HepG2 (cell line): ENCODE data around the gene MYEOV.

Source experiments
- CBX2 ChIP-seq, 2 experiments: fragments of 200-600 bp in 1 of 2; sonication (generic); formaldehyde crosslinking in 1 of 2; IDR thresholded peaks; 2 replicates each; pipeline versions ENCODE4 v1.7.0 to v1.8.1; 2018 to 2022; ENCODE audit warnings: low read depth in 2 of 2, low read length in 1 of 2, mild to moderate bottlenecking in 1 of 2, missing genetic modification reagents in 1 of 2
- GTF2F1 ChIP-seq: fragments of 150-350 bp; IDR thresholded peaks from 2 replicates; pipeline ENCODE4 v1.6.1; 2014; ENCODE audit warnings: low read length
- MYC ChIP-seq: sonication (generic); formaldehyde crosslinking; IDR thresholded peaks from 2 replicates; pipeline ENCODE4 v1.9.0; 2021; ENCODE audit warnings: missing genetic modification reagents, borderline replicate concordance
- MYNN ChIP-seq: sonication (generic); formaldehyde crosslinking; IDR thresholded peaks from 2 replicates; pipeline ENCODE4 v1.4.0; 2020; ENCODE audit warnings: mild to moderate bottlenecking, low read depth, missing genetic modification reagents
- POLR2AphosphoS5 ChIP-seq: IDR thresholded peaks from 2 replicates; pipeline ENCODE4 v1.6.1; 2012; ENCODE audit warnings: low read depth, low read length
- RFX5 ChIP-seq: IDR thresholded peaks from 2 replicates; pipeline ENCODE4 v1.6.1; 2011; ENCODE audit warnings: low read depth, low read length, improper control_type of control experiment
- TCF12 ChIP-seq, 2 experiments: fragments of 450-650 bp in 1 of 2; sonication (generic) in 1 of 2; formaldehyde crosslinking in 1 of 2; IDR thresholded peaks; 2 replicates each; pipeline versions ENCODE4 v1.6.1 to v1.8.0; 2017 to 2022; ENCODE audit warnings: antibody characterized with exemption in 1 of 2, mild to moderate bottlenecking in 1 of 2, missing genetic modification reagents in 1 of 2, moderate library complexity in 1 of 2
- TEAD2 ChIP-seq: sonication (generic); formaldehyde crosslinking; IDR thresholded peaks from 2 replicates; pipeline ENCODE4 v1.9.0; 2021; ENCODE audit warnings: missing genetic modification reagents
- ZNF101 ChIP-seq: sonication (generic); formaldehyde crosslinking; IDR thresholded peaks from 2 replicates; pipeline ENCODE4 v1.4.0; 2020; ENCODE audit warnings: mild to moderate bottlenecking, low read depth, missing genetic modification reagents, borderline replicate concordance
- ZNF12 ChIP-seq: sonication (generic); formaldehyde crosslinking; IDR thresholded peaks from 2 replicates; pipeline ENCODE4 v1.5.0; 2020; ENCODE audit warnings: missing genetic modification reagents
- ZSCAN22 ChIP-seq: sonication (generic); formaldehyde crosslinking; IDR thresholded peaks from 2 replicates; pipeline ENCODE4 v1.4.0; 2020; ENCODE audit warnings: mild to moderate bottlenecking, missing genetic modification reagents
- TF ChIP-seq, protein P1 (sequence below): sonication (generic); formaldehyde crosslinking; IDR thresholded peaks from 2 replicates; pipeline ENCODE4 v1.4.0; 2020; ENCODE audit warnings: missing genetic modification reagents, mild to moderate bottlenecking, borderline replicate concordance
- TF ChIP-seq, protein P2 (sequence below): sonication (generic); formaldehyde crosslinking; IDR thresholded peaks from 2 replicates; pipeline ENCODE4 v1.4.0; 2020; ENCODE audit warnings: mild to moderate bottlenecking, missing genetic modification reagents
- TF ChIP-seq, protein P3 (sequence below): sonication (generic); formaldehyde crosslinking; IDR thresholded peaks from 2 replicates; pipeline ENCODE4 v1.5.0; 2020; ENCODE audit warnings: missing genetic modification reagents

DNA sequence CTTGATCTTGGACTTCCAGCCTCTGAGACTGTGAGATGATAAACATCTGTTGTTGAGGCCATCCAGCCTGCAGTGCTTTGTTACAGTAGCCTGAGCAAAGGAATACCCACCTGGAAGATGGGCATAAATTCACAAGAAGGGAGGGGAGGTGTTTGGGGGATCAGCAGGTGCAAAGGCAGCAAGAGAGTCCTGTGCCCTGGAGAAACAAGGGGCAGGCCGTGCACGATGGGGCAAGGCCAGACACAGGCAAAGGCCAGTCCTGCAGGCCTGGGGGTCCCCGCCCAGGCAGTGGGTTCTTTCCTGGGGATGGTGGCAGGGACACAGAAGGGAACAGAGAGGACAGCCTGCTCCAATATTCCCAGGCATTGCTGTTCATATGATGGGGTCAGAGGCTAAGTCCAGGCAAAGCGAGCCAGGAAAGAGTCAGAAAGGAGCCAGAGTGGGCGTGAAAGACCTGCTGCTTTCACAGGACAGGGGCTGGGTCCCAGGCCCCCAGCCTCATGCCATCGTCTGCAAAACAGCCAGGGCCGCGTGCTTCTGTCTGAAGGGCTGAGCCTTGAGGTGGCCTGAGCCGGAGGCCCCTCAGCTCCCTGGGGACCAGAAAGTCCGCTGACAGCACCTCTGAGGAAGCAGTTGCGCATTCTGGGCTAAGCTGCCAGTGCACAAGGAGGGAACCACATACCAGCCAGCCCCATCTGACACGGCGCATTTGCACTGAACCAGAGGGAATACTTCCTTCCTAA lies 48.8 kb downstream of the MYEOV start:
- TF ChIP-seq CBX2 (IDR thresholded peaks at IDR 0.05; ENCODE audit: low read depth, low read length) (no peak), CBX2 (CRISPR knock-in tag; IDR thresholded peaks at IDR 0.05; ENCODE audit: low read depth) (no peak), ZSCAN22 (CRISPR knock-in tag) (no peak), MYC (CRISPR knock-in tag) (no peak), ZNF12 (CRISPR knock-in tag) (no peak), GTF2F1 (no peak), MYNN (CRISPR knock-in tag) (no peak), POLR2AphosphoS5 (no peak), TEAD2 (CRISPR knock-in tag) (no peak), ZNF101 (CRISPR knock-in tag) (no peak), RFX5 (no peak), TCF12 (IDR thresholded peaks at IDR 0.05) (no peak), TCF12 (CRISPR knock-in tag; IDR thresholded peaks at IDR 0.05) (no peak)
- TF ChIP-seq, protein P1, sequence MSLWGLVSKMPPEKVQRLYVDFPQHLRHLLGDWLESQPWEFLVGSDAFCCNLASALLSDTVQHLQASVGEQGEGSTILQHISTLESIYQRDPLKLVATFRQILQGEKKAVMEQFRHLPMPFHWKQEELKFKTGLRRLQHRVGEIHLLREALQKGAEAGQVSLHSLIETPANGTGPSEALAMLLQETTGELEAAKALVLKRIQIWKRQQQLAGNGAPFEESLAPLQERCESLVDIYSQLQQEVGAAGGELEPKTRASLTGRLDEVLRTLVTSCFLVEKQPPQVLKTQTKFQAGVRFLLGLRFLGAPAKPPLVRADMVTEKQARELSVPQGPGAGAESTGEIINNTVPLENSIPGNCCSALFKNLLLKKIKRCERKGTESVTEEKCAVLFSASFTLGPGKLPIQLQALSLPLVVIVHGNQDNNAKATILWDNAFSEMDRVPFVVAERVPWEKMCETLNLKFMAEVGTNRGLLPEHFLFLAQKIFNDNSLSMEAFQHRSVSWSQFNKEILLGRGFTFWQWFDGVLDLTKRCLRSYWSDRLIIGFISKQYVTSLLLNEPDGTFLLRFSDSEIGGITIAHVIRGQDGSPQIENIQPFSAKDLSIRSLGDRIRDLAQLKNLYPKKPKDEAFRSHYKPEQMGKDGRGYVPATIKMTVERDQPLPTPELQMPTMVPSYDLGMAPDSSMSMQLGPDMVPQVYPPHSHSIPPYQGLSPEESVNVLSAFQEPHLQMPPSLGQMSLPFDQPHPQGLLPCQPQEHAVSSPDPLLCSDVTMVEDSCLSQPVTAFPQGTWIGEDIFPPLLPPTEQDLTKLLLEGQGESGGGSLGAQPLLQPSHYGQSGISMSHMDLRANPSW: no peak
- TF ChIP-seq, protein P2, sequence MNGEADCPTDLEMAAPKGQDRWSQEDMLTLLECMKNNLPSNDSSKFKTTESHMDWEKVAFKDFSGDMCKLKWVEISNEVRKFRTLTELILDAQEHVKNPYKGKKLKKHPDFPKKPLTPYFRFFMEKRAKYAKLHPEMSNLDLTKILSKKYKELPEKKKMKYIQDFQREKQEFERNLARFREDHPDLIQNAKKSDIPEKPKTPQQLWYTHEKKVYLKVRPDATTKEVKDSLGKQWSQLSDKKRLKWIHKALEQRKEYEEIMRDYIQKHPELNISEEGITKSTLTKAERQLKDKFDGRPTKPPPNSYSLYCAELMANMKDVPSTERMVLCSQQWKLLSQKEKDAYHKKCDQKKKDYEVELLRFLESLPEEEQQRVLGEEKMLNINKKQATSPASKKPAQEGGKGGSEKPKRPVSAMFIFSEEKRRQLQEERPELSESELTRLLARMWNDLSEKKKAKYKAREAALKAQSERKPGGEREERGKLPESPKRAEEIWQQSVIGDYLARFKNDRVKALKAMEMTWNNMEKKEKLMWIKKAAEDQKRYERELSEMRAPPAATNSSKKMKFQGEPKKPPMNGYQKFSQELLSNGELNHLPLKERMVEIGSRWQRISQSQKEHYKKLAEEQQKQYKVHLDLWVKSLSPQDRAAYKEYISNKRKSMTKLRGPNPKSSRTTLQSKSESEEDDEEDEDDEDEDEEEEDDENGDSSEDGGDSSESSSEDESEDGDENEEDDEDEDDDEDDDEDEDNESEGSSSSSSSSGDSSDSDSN: no peak
- TF ChIP-seq, protein P3, sequence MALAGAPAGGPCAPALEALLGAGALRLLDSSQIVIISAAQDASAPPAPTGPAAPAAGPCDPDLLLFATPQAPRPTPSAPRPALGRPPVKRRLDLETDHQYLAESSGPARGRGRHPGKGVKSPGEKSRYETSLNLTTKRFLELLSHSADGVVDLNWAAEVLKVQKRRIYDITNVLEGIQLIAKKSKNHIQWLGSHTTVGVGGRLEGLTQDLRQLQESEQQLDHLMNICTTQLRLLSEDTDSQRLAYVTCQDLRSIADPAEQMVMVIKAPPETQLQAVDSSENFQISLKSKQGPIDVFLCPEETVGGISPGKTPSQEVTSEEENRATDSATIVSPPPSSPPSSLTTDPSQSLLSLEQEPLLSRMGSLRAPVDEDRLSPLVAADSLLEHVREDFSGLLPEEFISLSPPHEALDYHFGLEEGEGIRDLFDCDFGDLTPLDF (CRISPR knock-in tag): no peak
